GM23248 (cell line): ENCODE measurements around the gene CAMKK1. TPM values are rescaled to one million over a fixed set of nuclear protein-coding genes. Genes with fewer than 3 reads are reported as not detected.

Source experiments
- DNase-seq: peaks from one replicate; pipeline ENCODE4 v3.0.0-alpha.2; 2015
- H2AFZ ChIP-seq: fragments of 200-600 bp; sonication (generic); 2 replicates; pipeline ENCODE4 v1.6.1; 2016; ENCODE audit warnings: antibody characterized with exemption
- H3F3A ChIP-seq: fragments of 200-600 bp; sonication (generic); 2 replicates; pipeline ENCODE4 v1.6.1; 2016; ENCODE audit warnings: mild to moderate bottlenecking, antibody characterized with exemption, mixed run types; ENCODE audit not compliant: insufficient read depth
- H3K27ac ChIP-seq: fragments of 200-600 bp; sonication (generic); 2 replicates; pipeline ENCODE4 v1.5.1; 2016; ENCODE audit warnings: mild to moderate bottlenecking
- H3K27me3 ChIP-seq: fragments of 200-600 bp; sonication (generic); replicated peaks from 2 replicates; pipeline ENCODE4 v1.6.1; 2016; ENCODE audit warnings: mild to moderate bottlenecking; ENCODE audit not compliant: insufficient read depth
- H3K36me3 ChIP-seq: fragments of 200-600 bp; sonication (generic); 2 replicates; pipeline ENCODE4 v1.6.1; 2016; ENCODE audit warnings: low read depth, mild to moderate bottlenecking
- H3K4me1 ChIP-seq: fragments of 200-600 bp; sonication (generic); 2 replicates; pipeline ENCODE4 v1.6.1; 2016; ENCODE audit warnings: mild to moderate bottlenecking; ENCODE audit not compliant: insufficient read depth
- H3K4me2 ChIP-seq: fragments of 200-600 bp; sonication (generic); one replicate; pipeline ENCODE4 v1.6.1; 2016; ENCODE audit warnings: mild to moderate bottlenecking; ENCODE audit not compliant: unreplicated experiment
- H3K4me3 ChIP-seq: fragments of 200-600 bp; sonication (generic); 2 replicates; pipeline ENCODE4 v1.5.1; 2016; ENCODE audit warnings: mild to moderate bottlenecking
- H3K79me2 ChIP-seq: fragments of 200-600 bp; sonication (generic); 2 replicates; pipeline ENCODE4 v1.6.1; 2016; ENCODE audit warnings: mild to moderate bottlenecking; ENCODE audit not compliant: insufficient read depth
- H3K9ac ChIP-seq: fragments of 200-600 bp; sonication (generic); 2 replicates; pipeline ENCODE4 v1.6.1; 2016; ENCODE audit warnings: mild to moderate bottlenecking
- H3K9me2 ChIP-seq: fragments of 200-600 bp; sonication (generic); 2 replicates; pipeline ENCODE4 v1.6.1; 2016; ENCODE audit warnings: mixed run types, mild to moderate bottlenecking, moderate library complexity; ENCODE audit not compliant: insufficient read depth
- H3K9me3 ChIP-seq: fragments of 200-600 bp; sonication (generic); one replicate; pipeline ENCODE4 v1.6.1; 2017; ENCODE audit warnings: low read depth
- H4K20me1 ChIP-seq: fragments of 200-600 bp; sonication (generic); 2 replicates; pipeline ENCODE4 v1.6.0; 2016; ENCODE audit not compliant: insufficient read depth
- EZH2 ChIP-seq: fragments of 200-600 bp; sonication (generic); IDR thresholded peaks from 2 replicates; pipeline ENCODE4 v1.6.1; 2018; ENCODE audit warnings: antibody characterized with exemption, mild to moderate bottlenecking; ENCODE audit not compliant: insufficient read depth, poor library complexity, severe bottlenecking
- EZH2phosphoT487 ChIP-seq: fragments of 200-600 bp; sonication (generic); IDR thresholded peaks from 2 replicates; pipeline ENCODE4 v1.6.1; 2018; ENCODE audit warnings: antibody characterized with exemption, moderate library complexity, mild to moderate bottlenecking, low read depth; ENCODE audit not compliant: insufficient read depth
- WGBS, 2 experiments: methylation state at CpG; one replicate each; pipeline ENCODE4 v1.1.6; 2015 to 2017; ENCODE audit warnings: low lambda C conversion rate in 2 of 2, low coverage in 1 of 2; ENCODE audit errors: missing lambda C conversion rate in 2 of 2; 5-methylcytosine and 5-hydroxymethylcytosine counted together
- in situ Hi-C: fragments of 300-500 bp; cut with MboI; formaldehyde crosslinking; loops from 2 replicates; pipeline ENCODE4 v1.15.0; 2020
- polyA plus RNA-seq: library from polyadenylated mRNA; unstranded; fragments of >200 nt; fragmentation: Nextera tagmentation; extraction: Ambion mirVana; gene quantifications from 2 replicates; pipeline ENCODE4 v1.2.1, GENCODE V29; 2016
- total RNA-seq: library from RNA; depleted of rRNA; stranded (reverse); fragments of >200 nt; shearing (Covaris generic); gene quantifications from 2 replicates; pipeline ENCODE4 v1.2.3, GENCODE V29; 2014; rRNA removed

Gene CAMKK1
- 4.5 and 5.1 TPM in 2 replicates for total RNA-seq
- polyA plus RNA-seq: 4.0 and 4.1 TPM in 2 replicates

GRCh38 chr17:3893003-3893719 is at the start of gene CAMKK1:
TSS of gene CAMKK1 (minus strand) at chr17:3893053. CDS start at chr17:3885687, 7,366 bp downstream.
- H3K9ac ChIP-seq: peak within 1 kb of the TSS; percentile 79
- H3K9me2 ChIP-seq: no peaks in the 10 kb centered on the region
- H4K20me1 ChIP-seq: no peaks in the 10 kb centered on the region
- peaks cover 32% of the 10 kb centered on the region for H3K4me1 ChIP-seq
- in situ Hi-C loops: no loop called here
- H3K27me3 ChIP-seq: no peaks in the 10 kb centered on the region
- peak within 1 kb of the TSS; percentile 84 for H3K4me2 ChIP-seq
- peak within 1 kb of the TSS; percentile 83 for H2AFZ ChIP-seq
- DNase-seq: peak; percentile 95
- peak within 1 kb of the TSS; percentile 66 for H3K4me3 ChIP-seq
- H3K27ac ChIP-seq: peak within 1 kb of the TSS; percentile 96
- H3K36me3 ChIP-seq: no peaks in the 10 kb centered on the region
- peaks cover 25% of the 10 kb centered on the region for H3F3A ChIP-seq
- no peaks in the 10 kb centered on the region for H3K79me2 ChIP-seq
- TF ChIP-seq EZH2phosphoT487: no peak
- no peak for TF ChIP-seq EZH2
- WGBS, 2 experiments: 8 to 19% methylated on average over 20 to 50 of the region's 75 CpGs
- no peaks in the 10 kb centered on the region for H3K9me3 ChIP-seq

DNA sequence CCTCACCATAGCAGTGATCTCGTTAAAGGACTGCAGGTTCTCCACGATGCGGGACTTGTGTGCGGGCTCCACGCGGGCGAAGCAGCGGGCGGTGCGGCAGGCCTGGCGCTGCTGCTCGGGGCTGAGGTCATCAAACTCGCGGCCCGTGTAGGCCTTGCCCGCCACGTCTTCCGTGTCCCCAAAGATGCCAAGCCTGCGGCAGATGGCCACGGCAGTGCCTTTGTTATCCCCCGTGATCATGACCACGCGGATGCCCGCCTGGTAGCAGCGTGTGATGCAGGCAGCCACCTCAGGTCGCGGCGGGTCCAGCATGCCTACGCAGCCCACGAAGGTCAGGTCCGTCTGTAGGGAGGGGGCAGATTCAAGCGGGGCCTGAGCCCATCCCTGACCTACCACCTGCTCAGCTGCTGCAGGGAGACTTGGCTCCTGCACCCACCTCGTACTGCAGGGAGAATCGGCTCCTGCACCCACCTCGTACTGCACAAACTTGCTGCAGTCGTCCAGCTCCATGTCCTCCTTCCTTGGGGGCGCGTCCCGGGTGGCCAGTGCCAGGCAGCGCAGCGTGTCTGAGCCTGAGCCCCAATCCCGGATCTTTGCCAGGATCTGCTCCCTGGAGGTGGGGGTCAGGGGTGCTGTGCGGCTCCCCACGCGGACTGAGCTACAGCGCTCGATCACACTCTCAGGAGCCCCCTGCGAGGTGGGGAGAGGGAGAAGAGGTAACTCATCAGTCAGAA is 48.3 kb upstream of the CAMKK1 start:
- H3K27ac ChIP-seq: no peak overlapping the region
- no peak for DNase-seq
- no peaks in the 10 kb centered on the region for H4K20me1 ChIP-seq
- no peak overlapping the region for H3K9ac ChIP-seq
- in situ Hi-C loops: no loop called here
- WGBS, 2 experiments: 89 to 92% methylated on average over 48 of the region's 48 CpGs
- H3K27me3 ChIP-seq: no peaks in the 10 kb centered on the region
- H3K9me2 ChIP-seq: no peaks in the 10 kb centered on the region
- H3K4me2 ChIP-seq: no peak overlapping the region
- no peak overlapping the region for H2AFZ ChIP-seq
- H3K4me1 ChIP-seq: no peaks in the 10 kb centered on the region
- no peak overlapping the region for H3K4me3 ChIP-seq
- no peaks in the 10 kb centered on the region for H3K79me2 ChIP-seq
- no peaks in the 10 kb centered on the region for H3K36me3 ChIP-seq
- no peaks in the 10 kb centered on the region for H3F3A ChIP-seq
- no peaks in the 10 kb centered on the region for H3K9me3 ChIP-seq
- no peak for TF ChIP-seq EZH2phosphoT487
- no peak for TF ChIP-seq EZH2

- no peak for DNase-seq
- Histone ChIP-seq H3K4me1 (no peaks in the 10 kb centered on the region), H3F3A (no peaks in the 10 kb centered on the region), H3K9me2 (no peaks in the 10 kb centered on the region), H3K36me3 (no peaks in the 10 kb centered on the region), H3K4me2 (no peak overlapping the region), H3K27ac (no peak overlapping the region), H3K4me3 (no peak overlapping the region), H4K20me1 (no peaks in the 10 kb centered on the region), H3K9ac (no peak overlapping the region), H3K79me2 (no peaks in the 10 kb centered on the region), H3K27me3 (no peaks in the 10 kb centered on the region), H3K9me3 (no peaks in the 10 kb centered on the region), H2AFZ (no peak overlapping the region)
- WGBS, 2 experiments: 93 to 97% methylated on average over 16 to 17 of the region's 17 CpGs
- TF ChIP-seq EZH2phosphoT487: no peak
- TF ChIP-seq EZH2: no peak
- in situ Hi-C loops: no loop called here
Measured at GRCh38 chr17:3937359-3937758, 44.5 kb upstream of the CAMKK1 start.

DNA sequence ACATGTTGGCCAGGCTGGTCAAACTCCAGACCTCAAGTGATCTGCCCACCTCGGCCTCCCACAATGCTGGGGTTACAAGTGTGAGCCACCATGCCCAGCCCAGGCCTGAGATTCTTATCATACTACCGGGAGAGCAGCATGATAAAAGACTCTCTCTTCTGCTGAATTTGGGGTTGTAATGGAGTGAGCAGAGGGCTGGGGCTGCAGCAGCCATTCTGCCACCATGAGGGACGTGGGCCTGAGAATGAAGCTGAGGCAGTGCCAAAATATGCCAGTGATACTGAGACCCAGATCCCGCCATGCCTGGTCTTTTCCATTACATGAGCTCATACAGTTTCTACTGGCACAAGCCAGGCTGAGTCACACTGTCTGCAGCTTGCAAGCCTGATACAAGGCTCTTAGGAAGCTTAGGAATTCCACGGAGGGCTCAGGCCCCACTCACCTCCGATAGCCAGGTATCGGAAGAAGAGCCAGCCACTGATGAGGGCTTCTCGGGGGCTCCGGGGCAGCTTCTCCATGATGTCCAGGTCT is 43.0 kb upstream of the CAMKK1 start:
- in situ Hi-C loops: no loop called here
- Histone ChIP-seq H3K9me2 (no peaks in the 10 kb centered on the region), H3K4me1 (no peaks in the 10 kb centered on the region), H4K20me1 (no peaks in the 10 kb centered on the region), H3K4me2 (no peak overlapping the region), H2AFZ (no peak overlapping the region), H3K4me3 (no peak overlapping the region), H3K9me3 (no peaks in the 10 kb centered on the region), H3K27ac (no peak overlapping the region), H3F3A (no peaks in the 10 kb centered on the region), H3K79me2 (no peaks in the 10 kb centered on the region), H3K36me3 (no peaks in the 10 kb centered on the region), H3K27me3 (no peaks in the 10 kb centered on the region), H3K9ac (no peak overlapping the region)
- 89 to 90% methylated on average over 9 of the region's 9 CpGs for WGBS, 2 experiments
- peak; percentile 68 for DNase-seq
- no peak for TF ChIP-seq EZH2phosphoT487
- TF ChIP-seq EZH2: no peak
